HepG2 (cell line): ENCODE results near the gene WDR76. TPM values are rescaled to one million over a fixed set of nuclear protein-coding genes. Genes with fewer than 3 reads are reported as not detected.

Experiments used
- ELF1 ChIP-seq: sonication (generic); formaldehyde crosslinking; IDR thresholded peaks from 2 replicates; pipeline ENCODE4 v1.4.0; 2020; ENCODE audit warnings: missing genetic modification reagents
- HCFC1 ChIP-seq: fragments of 150-350 bp; IDR thresholded peaks from 2 replicates; pipeline ENCODE4 v1.6.1; 2014; ENCODE audit warnings: low read depth, low read length
- HMGA1 ChIP-seq: sonication (generic); formaldehyde crosslinking; conservative IDR thresholded peaks from 2 replicates; pipeline ENCODE4 v1.4.0; 2020; ENCODE audit warnings: missing genetic modification reagents
- IRF9 ChIP-seq: sonication (generic); formaldehyde crosslinking; IDR thresholded peaks from 2 replicates; pipeline ENCODE4 v1.8.0; 2022; ENCODE audit warnings: missing genetic modification reagents, mild to moderate bottlenecking, borderline replicate concordance
- KDM1A ChIP-seq: IDR thresholded peaks from 2 replicates; pipeline ENCODE4 v1.6.1; 2016; ENCODE audit warnings: missing compliant biosample characterization
- MXI1 ChIP-seq: IDR thresholded peaks from 3 replicates; pipeline ENCODE4 v1.6.1; 2012; ENCODE audit warnings: low read depth, low read length, inconsistent platforms, borderline replicate concordance
- NPAS2 ChIP-seq: sonication (generic); formaldehyde crosslinking; IDR thresholded peaks from 2 replicates; pipeline ENCODE4 v1.8.0; 2022; ENCODE audit warnings: mild to moderate bottlenecking, missing genetic modification reagents, borderline replicate concordance
- PBX3 ChIP-seq: sonication (generic); formaldehyde crosslinking; IDR thresholded peaks from 2 replicates; pipeline ENCODE4 v1.8.1; 2023; ENCODE audit warnings: missing genetic modification reagents, inconsistent platforms, borderline replicate concordance
- PTBP1 ChIP-seq: fragments of 200-400 bp; formaldehyde crosslinking; IDR thresholded peaks from 2 replicates; pipeline ENCODE4 v1.6.1; 2018; ENCODE audit warnings: low read length, low read depth; ENCODE audit not compliant: poor library complexity, severe bottlenecking
- SNAPC4 ChIP-seq: sonication (generic); formaldehyde crosslinking; IDR thresholded peaks from 2 replicates; pipeline ENCODE4 v1.4.0; 2020; ENCODE audit warnings: mild to moderate bottlenecking, missing genetic modification reagents
- TCF7L2 ChIP-seq: IDR thresholded peaks from 2 replicates; pipeline ENCODE4 v1.6.1; 2011; ENCODE audit warnings: mild to moderate bottlenecking, low read depth, low read length, moderate library complexity
- THRA ChIP-seq: sonication (generic); formaldehyde crosslinking; IDR thresholded peaks from 2 replicates; pipeline ENCODE4 v1.4.0; 2020; ENCODE audit warnings: missing genetic modification reagents, borderline replicate concordance
- ZEB1 ChIP-seq: IDR thresholded peaks from 2 replicates; pipeline ENCODE4 v1.6.1; 2012; ENCODE audit warnings: mild to moderate bottlenecking, low read depth, inconsistent platforms; ENCODE audit not compliant: insufficient replicate concordance
- ZFAT ChIP-seq: sonication (generic); formaldehyde crosslinking; conservative IDR thresholded peaks from 2 replicates; pipeline ENCODE4 v1.8.1; 2023; ENCODE audit warnings: missing genetic modification reagents, inconsistent platforms
- ZFP37 ChIP-seq: sonication (generic); formaldehyde crosslinking; IDR thresholded peaks from 2 replicates; pipeline ENCODE4 v1.4.0; 2020; ENCODE audit warnings: missing genetic modification reagents, borderline replicate concordance
- ZNF33B ChIP-seq: sonication (generic); formaldehyde crosslinking; IDR thresholded peaks from 2 replicates; pipeline ENCODE4 v1.5.1; 2020; ENCODE audit warnings: mild to moderate bottlenecking, missing genetic modification reagents
- ZNF546 ChIP-seq: sonication (generic); formaldehyde crosslinking; conservative IDR thresholded peaks from 2 replicates; pipeline ENCODE4 v1.8.1; 2023; ENCODE audit warnings: mild to moderate bottlenecking, missing genetic modification reagents
- ZNF775 ChIP-seq: sonication (generic); formaldehyde crosslinking; IDR thresholded peaks from 2 replicates; pipeline ENCODE4 v1.4.0; 2020; ENCODE audit warnings: missing genetic modification reagents, mild to moderate bottlenecking, moderate library complexity, borderline replicate concordance
- polyA plus RNA-seq, 8 experiments: library from polyadenylated mRNA; depleted of rRNA in 3 of 8; stranded (reverse) in 7 of 8; unstranded in 1 of 8; fragments of >200 nt; fragmentation: Illumina TruSeq in 4 of 8; extraction: Trizol in 4 of 8; gene quantifications; 2 replicates each; pipeline versions ENCODE4 v1.2.1 to v1.2.3, GENCODE V29; 2011 to 2016; ENCODE audit warnings: low read depth in 4 of 8, missing spikeins in 1 of 8, mixed read lengths in 1 of 8; ENCODE audit not compliant: insufficient read depth in 1 of 8
- total RNA-seq, 5 experiments: library from RNA; depleted of rRNA; stranded (reverse); fragments of >200 nt; fragmentation: Illumina TruSeq; extraction: Trizol; gene quantifications; 2 replicates each; pipeline ENCODE4 v1.2.3, GENCODE V29; 2016; ENCODE audit warnings: low read depth in 1 of 5
- TF ChIP-seq, protein P1 (sequence below): sonication (generic); formaldehyde crosslinking; IDR thresholded peaks from 2 replicates; pipeline ENCODE4 v1.8.0; 2022; ENCODE audit warnings: mild to moderate bottlenecking, missing genetic modification reagents

The WDR76 gene
- total and polyA plus RNA-seq, 2 of the 13 experiments (the other 11 are each of a cell fraction or from before 2014, with no cell fraction given), result 1.1 to 9.7 TPM

DNA sequence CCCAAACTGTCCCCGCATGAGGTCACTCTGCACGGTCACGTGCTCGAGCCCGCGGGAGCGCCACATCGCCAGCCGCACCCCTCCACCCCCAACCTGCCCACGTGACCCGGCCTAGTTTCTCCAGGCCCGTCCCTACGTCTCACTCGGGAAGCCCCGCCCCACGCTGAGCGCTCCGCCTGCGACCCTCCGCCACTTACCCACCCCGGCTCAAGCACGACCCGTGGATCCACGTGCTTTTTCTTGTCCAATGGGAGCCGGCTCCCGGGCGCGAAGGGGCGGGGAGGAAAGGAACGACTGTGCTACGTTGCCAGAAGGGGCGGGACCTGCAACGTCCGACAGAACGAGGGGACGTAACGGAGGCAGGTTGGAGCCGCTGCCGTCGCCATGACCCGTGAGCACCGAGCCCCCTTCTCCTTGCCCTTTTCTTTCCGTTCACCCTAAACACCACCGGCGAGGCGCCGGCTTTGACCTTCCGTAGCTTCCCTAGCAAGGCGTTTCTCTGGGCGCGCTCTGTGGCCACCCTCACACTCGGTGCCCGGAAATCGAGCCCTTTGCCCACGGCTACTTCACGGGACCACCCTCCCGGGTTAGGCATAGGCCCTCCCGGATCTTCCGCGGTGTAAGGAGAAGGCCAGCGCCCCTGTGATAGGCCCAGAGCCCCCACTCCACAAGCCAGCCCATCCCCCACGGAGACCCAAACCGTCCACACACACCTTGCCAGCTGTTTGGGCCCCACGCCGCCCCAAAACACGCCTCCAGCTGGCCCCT, 34.6 kb upstream of the WDR76 start, which contains the start of gene SERF2 (continued):
- TF ChIP-seq ZFP37 (CRISPR knock-in tag) (0 out of 2 replicates have a peak, but pooled peaks have one; percentile 37), ZFAT (no peak), TCF7L2 (no peak), ZNF775 (CRISPR knock-in tag) (no peak), KDM1A (no peak), ZNF33B (CRISPR knock-in tag) (no peak), ZEB1 (no peak), IRF9 (CRISPR knock-in tag) (peak; percentile 89; the same call in 1 of the 2 replicates), PTBP1 (no peak), THRA (CRISPR knock-in tag) (peak; percentile 26; the same call in 1 of the 2 replicates), HMGA1 (CRISPR knock-in tag) (no peak), SNAPC4 (CRISPR knock-in tag) (peak; percentile 86), ELF1 (peak; percentile 40; the same call in 1 of the 2 replicates), NPAS2 (CRISPR knock-in tag) (no peak), ZNF546 (no peak), MXI1 (peak; percentile 65; the same call in 1 of the 3 replicates), PBX3 (CRISPR knock-in tag) (no peak), HCFC1 (no peak)
- TF ChIP-seq, protein P1, sequence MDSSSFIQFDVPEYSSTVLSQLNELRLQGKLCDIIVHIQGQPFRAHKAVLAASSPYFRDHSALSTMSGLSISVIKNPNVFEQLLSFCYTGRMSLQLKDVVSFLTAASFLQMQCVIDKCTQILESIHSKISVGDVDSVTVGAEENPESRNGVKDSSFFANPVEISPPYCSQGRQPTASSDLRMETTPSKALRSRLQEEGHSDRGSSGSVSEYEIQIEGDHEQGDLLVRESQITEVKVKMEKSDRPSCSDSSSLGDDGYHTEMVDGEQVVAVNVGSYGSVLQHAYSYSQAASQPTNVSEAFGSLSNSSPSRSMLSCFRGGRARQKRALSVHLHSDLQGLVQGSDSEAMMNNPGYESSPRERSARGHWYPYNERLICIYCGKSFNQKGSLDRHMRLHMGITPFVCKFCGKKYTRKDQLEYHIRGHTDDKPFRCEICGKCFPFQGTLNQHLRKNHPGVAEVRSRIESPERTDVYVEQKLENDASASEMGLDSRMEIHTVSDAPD (CRISPR knock-in tag), result no peak
